Right cardiac atrium (tissue), 5 donors: ENCODE measurements around the gene PEX10. TPM values are rescaled to one million over a fixed set of nuclear protein-coding genes. Genes with fewer than 3 reads are reported as not detected.

ENCODE experiments used
- ATAC-seq, 2 donors: fragments of 200-7000 bp; cut with Tn5 transposase; one replicate each; pipeline versions ENCODE4 v1.8.0 to v1.9.1; 2020; ENCODE audit warnings: moderate library complexity in 2 of 2, mild to moderate bottlenecking in 1 of 2
- DNase-seq, 3 donors: peaks; one replicate each; pipeline ENCODE4 v3.0.0-alpha.2; 2020
- H3K27ac ChIP-seq: one replicate; pipeline ENCODE4 v1.5.1; 2013; ENCODE audit warnings: mild to moderate bottlenecking, low read length, control low read depth, moderate library complexity
- H3K27me3 ChIP-seq: one replicate; pipeline ENCODE4 v1.6.1; 2013; ENCODE audit not compliant: control insufficient read depth, insufficient read depth
- H3K4me1 ChIP-seq: one replicate; pipeline ENCODE4 v1.6.1; 2013; ENCODE audit warnings: low read length; ENCODE audit not compliant: control insufficient read depth, insufficient read depth
- H3K4me3 ChIP-seq: one replicate; pipeline ENCODE4 v1.5.1; 2013; ENCODE audit warnings: low read length, control low read depth
- H3K9me3 ChIP-seq: one replicate; pipeline ENCODE4 v1.6.1; 2013; ENCODE audit warnings: low read length; ENCODE audit not compliant: control insufficient read depth
- WGBS: extraction: QIAGEN DNeasy Blood & Tissue Kit; methylation state at CpG from one replicate; pipeline ENCODE4 v1.1.7; 2013; 5-methylcytosine and 5-hydroxymethylcytosine counted together
- intact Hi-C, 4 donors: fragments of 100-400 bp; cut with DNase I; formaldehyde crosslinking; loops; one replicate each; pipeline versions ENCODE4 v1.11.0 to v1.14.0; 2022 to 2023
- polyA plus RNA-seq: library from polyadenylated mRNA; stranded (reverse); fragments of 200-250 nt; gene quantifications from one replicate; pipeline ENCODE4 v1.2.3, GENCODE V29; 2013
- total RNA-seq, 4 donors: library from RNA; stranded (reverse); fragmentation: NEBNext Ultra II Directional; extraction: Animal tissue kit (Norgen Biotek cat#: 25700); gene quantifications; one replicate each; pipeline ENCODE4 v1.2.1, GENCODE V29; 2021
- donor health status: healthy with polysubstance abuse.
- donor health status: DM: no; HTN: yes; CAD: no.
- donor health status: DM: no; HTN: no; CAD: no.
- donor health status: DM: no; HTN: yes; CAD: no; lungs with severe emphysema.
- donor health status: DM: yes; HTN: yes; CAD: no.

The PEX10 gene
- total and polyA plus RNA-seq, 5 donors: 11.4 to 16.0 (median 14.1) TPM

DNA sequence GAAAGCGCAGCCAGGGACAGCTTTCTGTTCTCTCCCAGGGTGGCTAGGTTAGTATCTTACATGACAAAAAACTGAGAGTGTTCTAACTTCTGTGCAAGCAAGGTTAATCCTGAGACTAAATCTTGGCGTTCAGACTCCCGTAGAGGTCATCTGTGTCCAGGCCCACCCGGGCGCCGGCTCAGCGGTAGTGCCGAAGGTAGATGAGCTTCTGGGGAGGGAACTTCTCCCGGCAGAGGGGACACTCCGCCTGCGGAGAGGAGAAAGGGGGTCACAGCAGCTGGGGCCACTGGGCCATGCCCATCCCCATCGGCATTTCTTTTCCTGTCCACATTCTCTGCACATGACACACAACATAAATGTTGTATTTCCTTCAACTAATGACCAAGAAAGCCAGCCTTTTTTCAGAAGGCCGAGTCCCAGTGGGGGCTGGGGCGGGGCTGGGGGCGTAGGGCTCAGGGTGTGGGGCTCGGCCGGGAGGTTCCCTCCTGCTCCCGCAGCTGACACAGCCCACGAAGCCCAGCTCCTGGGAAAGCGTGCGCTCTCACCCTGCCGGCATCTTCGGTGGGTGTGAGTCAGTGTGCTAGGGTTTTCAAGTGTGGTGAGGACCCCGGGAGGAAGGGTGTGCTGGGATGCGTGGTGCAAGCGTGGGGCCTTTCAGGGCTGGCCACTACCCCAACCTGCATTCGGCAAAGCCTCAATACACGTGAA, 6.6 kb downstream of the PEX10 start:
- H3K27me3 ChIP-seq: no peaks in the 10 kb centered on the region
- ATAC-seq: peak in 1 of 2 donors; percentile 2
- 79% methylated on average over 28 of the region's 28 CpGs for WGBS
- no peak overlapping the region for H3K4me3 ChIP-seq
- H3K27ac ChIP-seq: no peak overlapping the region
- no peaks in the 10 kb centered on the region for H3K9me3 ChIP-seq
- H3K4me1 ChIP-seq: no peaks in the 10 kb centered on the region
- intact Hi-C loops: no loop called here
- DNase-seq: peak in 2 of 3 donors; percentile 50 to 52

DNA sequence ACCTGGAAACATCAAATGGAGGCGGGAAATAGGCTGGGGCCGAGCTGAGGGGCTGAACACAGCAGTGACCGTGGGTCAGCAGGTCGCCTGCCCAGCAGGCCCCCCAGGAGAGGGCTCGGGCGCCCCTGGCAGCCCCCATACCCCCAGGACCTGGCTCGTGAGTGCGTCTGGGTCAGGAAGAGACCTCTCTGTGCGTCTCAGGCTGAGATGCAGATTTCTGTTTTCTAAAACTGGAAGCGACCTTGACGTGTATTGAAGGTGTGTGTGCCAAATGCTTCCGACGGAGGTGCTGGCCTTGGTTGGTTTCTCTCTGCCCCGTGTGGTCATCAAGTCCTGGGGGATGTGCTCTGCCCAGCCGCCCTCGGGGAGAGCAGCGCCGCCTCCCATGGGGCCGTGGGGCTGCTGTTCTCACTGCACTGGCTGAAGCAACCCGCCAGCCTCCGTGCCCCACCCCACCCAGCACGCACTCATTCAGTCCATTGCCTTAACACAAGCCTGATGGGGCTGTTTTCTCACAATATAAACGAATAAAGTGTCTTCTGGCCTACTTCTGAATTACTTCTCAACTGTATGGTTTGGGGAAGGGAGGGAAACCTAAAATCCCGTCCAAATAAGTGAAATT, 7.4 kb downstream of the PEX10 start:
- WGBS: 72% methylated on average over 24 of the region's 24 CpGs
- peak in 2 of 3 donors; percentile 47 to 56 for DNase-seq

DNA sequence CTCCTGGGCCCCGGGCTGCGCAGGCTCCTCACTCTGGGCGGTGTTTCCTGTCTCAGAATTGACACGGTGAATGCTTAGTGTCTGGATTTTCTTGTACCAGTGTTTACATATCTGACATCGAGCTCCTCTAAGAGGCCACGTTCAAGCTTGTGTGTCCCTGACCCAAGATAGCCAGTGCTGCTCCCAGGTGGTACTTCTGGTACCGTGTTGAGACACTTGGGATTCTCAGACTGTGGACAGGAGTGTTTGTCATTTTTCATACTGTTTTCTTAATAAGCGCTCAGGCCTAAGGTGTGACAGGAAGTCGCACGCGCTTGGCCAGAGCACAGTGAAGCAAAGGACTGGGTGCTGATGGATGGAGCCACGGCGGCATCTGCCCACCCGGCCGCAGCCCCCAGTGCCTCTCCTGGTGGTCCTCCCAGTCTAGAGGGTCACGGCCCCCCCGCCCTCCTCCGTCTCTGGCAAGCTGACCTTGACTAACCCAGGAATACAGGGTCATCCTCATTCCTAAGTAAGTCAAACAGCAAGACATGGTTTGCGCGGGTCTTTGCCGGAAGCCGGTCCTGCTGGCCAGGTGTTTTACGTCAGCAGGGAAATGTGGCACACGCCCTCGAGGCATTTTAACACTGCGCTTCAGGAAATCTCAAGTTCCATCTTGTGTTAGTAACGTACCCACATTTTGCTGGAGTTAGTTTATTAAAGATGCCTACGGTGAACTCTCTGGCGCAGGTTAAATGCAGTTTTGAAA, 8.0 kb downstream of the PEX10 start:
- Histone ChIP-seq H3K27ac (no peak overlapping the region), H3K27me3 (no peaks in the 10 kb centered on the region), H3K4me3 (no peak overlapping the region), H3K9me3 (no peaks in the 10 kb centered on the region), H3K4me1 (no peaks in the 10 kb centered on the region)
- DNase-seq (peak in 2 of 3 donors; percentile 47 to 51), ATAC-seq (no peak)
- intact Hi-C loops: no loop called here
- 78% methylated on average over 29 of the region's 29 CpGs for WGBS

More for the DNA sequence above, 7.4 kb downstream of the PEX10 start:
- Histone ChIP-seq H3K27ac (no peak overlapping the region), H3K27me3 (no peaks in the 10 kb centered on the region), H3K4me1 (no peaks in the 10 kb centered on the region), H3K9me3 (no peaks in the 10 kb centered on the region), H3K4me3 (no peak overlapping the region)
- intact Hi-C loops: no loop called here
- ATAC-seq: no peak

DNA sequence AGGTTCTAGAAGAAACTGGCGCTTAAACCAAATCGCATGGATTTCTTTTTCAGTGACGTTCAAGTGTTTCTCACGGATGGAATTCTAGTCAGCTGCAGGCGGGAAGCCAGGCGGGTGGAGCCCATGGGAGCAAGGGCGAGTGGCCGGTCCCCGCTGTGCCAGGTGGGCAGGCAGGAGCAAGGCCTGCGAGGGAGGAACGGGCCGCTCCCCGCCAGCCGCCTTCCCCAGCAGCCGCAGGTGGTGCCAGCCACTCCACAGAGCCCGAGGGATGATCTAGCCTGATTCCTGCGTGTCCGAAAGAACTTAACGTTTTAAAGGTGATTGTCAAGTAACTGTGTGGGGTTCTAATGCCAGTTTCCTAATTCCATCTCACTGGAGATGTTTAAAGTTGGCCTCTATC, 9.1 kb downstream of the PEX10 start:
- no peak for ATAC-seq
- H3K27me3 ChIP-seq: no peaks in the 10 kb centered on the region
- WGBS: 80% methylated on average over 19 of the region's 19 CpGs

GRCh38 chr1:2402420-2402819, 9.9 kb downstream of the PEX10 start:
- DNase-seq (peak in 2 of 3 donors; percentile 41 to 45), ATAC-seq (no peak)
- H3K27ac ChIP-seq: no peak overlapping the region
- no peaks in the 10 kb centered on the region for H3K9me3 ChIP-seq
- H3K27me3 ChIP-seq: no peaks in the 10 kb centered on the region
- H3K4me1 ChIP-seq: no peaks in the 10 kb centered on the region
- intact Hi-C loops: no loop called here
- WGBS: 93% methylated on average over 23 of the region's 23 CpGs
- no peak overlapping the region for H3K4me3 ChIP-seq

More for the DNA sequence above, 9.1 kb downstream of the PEX10 start:
- no peak overlapping the region for H3K4me3 ChIP-seq
- no peak overlapping the region for H3K27ac ChIP-seq
- DNase-seq: peak in 2 of 3 donors; percentile 50 to 64
- intact Hi-C loops: no loop called here
- H3K4me1 ChIP-seq: no peaks in the 10 kb centered on the region
- no peaks in the 10 kb centered on the region for H3K9me3 ChIP-seq

- intact Hi-C loops: no loop called here
- Histone ChIP-seq H3K27me3 (no peaks in the 10 kb centered on the region), H3K27ac (no peak overlapping the region), H3K4me3 (no peak overlapping the region), H3K4me1 (no peaks in the 10 kb centered on the region), H3K9me3 (no peaks in the 10 kb centered on the region)
- DNase-seq: peak in 2 of 3 donors; percentile 9 to 46
- ATAC-seq: no peak
- 86% methylated on average over 14 of the region's 14 CpGs for WGBS
Observed at GRCh38 chr1:2400950-2401649, 11.3 kb downstream of the PEX10 start.

DNA sequence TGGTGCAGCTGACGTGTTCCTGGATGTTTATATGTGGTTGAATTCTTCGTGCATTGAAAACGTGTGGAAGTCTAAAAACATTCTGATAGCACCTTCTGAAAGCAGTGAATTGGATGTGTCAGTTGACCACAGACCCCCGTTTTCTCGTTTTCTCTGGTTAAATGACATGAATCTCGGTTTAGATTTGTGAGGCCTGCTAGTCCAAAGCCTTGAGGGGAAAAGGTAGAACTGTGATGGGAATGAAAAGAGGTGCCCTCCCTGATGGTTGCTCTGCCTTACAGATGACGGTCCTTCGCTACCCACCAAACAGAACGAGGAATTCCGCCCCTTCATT, 11.8 kb downstream of the PEX10 start:
- no peak for DNase-seq

GRCh38 chr1:2399890-2400575, 12.3 kb downstream of the PEX10 start:
- WGBS: 90% methylated on average over 22 of the region's 22 CpGs
- Histone ChIP-seq H3K27me3 (no peaks in the 10 kb centered on the region), H3K9me3 (no peaks in the 10 kb centered on the region), H3K4me1 (no peaks in the 10 kb centered on the region), H3K27ac (no peak overlapping the region), H3K4me3 (no peak overlapping the region)
- intact Hi-C loops: no loop called here
- ATAC-seq: no peak
- DNase-seq: peak in 2 of 3 donors; percentile 51 to 52

More for the DNA sequence above, 11.8 kb downstream of the PEX10 start:
- no peak overlapping the region for H3K4me3 ChIP-seq
- intact Hi-C loops: no loop called here
- WGBS: 90% methylated on average over 10 of the region's 10 CpGs
- H3K27ac ChIP-seq: no peak overlapping the region
- H3K9me3 ChIP-seq: no peaks in the 10 kb centered on the region
- H3K27me3 ChIP-seq: no peaks in the 10 kb centered on the region
- H3K4me1 ChIP-seq: no peaks in the 10 kb centered on the region
- ATAC-seq: no peak

GRCh38 chr1:2398871-2399270, 13.5 kb downstream of the PEX10 start:
- ATAC-seq: no peak
- Histone ChIP-seq H3K27ac (no peak overlapping the region), H3K9me3 (no peaks in the 10 kb centered on the region), H3K27me3 (no peaks in the 10 kb centered on the region), H3K4me3 (no peak overlapping the region), H3K4me1 (no peaks in the 10 kb centered on the region)
- intact Hi-C loops: no loop called here
- 92% methylated on average over 7 of the region's 7 CpGs for WGBS
- peak in 1 of 3 donors; percentile 32 for DNase-seq

DNA sequence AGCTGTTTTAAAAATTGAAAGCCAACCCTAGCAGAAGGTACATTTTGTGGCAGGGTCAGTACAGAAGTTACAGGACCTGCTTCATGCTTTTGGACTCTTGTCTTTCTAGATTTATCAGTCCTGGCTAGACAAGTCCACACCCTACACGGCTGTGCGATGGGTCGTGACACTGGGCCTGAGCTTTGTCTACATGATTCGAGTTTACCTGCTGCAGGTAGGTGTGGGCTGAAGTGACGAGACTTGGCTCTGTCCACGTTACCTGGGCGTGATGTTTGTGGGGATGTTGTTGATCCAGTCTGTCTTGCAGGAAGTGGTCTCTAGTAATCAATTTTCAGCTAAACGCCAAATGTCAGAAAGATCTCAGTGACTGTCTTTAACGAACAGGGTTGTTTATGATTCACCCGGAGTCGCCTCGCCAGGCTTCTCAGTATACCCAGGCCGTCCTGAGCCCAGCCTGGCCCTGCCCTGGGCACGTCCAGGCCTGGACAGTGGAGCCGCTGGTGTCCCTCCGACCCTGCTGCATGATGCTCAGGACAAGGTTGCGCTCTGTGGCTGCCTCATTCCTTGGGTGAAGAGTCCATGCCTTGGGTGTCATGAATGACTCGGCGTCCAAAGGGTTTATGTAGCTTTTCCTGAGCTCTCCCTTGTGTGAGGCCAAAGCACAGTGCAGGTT, 15.2 kb downstream of the PEX10 start:
- Histone ChIP-seq H3K27me3 (no peaks in the 10 kb centered on the region), H3K27ac (no peak overlapping the region), H3K4me1 (peaks cover 5% of the 10 kb centered on the region), H3K4me3 (no peak overlapping the region), H3K9me3 (no peaks in the 10 kb centered on the region)
- intact Hi-C loops: no loop called here
- peak in 1 of 3 donors; percentile 45 for DNase-seq
- ATAC-seq: no peak
- 90% methylated on average over 19 of the region's 19 CpGs for WGBS
